Activated T-helper 17 cell treated with anti-CD3 and anti-CD28 coated beads, Interleukin-2, amount 50 U/mL, for 72 hours (primary cell): ENCODE measurements around the gene OR1M1. TPM values are rescaled to one million over a fixed set of nuclear protein-coding genes. Genes with fewer than 3 reads are reported as not detected.
"Not testable (repeated sequence)": the region's sequence is repeated elsewhere in the genome, so short reads cannot be mapped to it uniquely, and the experiment has no call there.

Source experiments
- ATAC-seq: fragments of 150-1000 bp; cut with Tn5 transposase; replicated peaks from 2 replicates; pipeline ENCODE4 v1.10.0; 2021; ENCODE audit warnings: mild to moderate bottlenecking, moderate library complexity
- H3K27ac Mint-ChIP-seq: one replicate; pipeline ENCODE4 v1.8.0; 2022; ENCODE audit warnings: mixed read lengths
- H3K27me3 Mint-ChIP-seq: one replicate; pipeline ENCODE4 v1.8.0; 2022; ENCODE audit warnings: mixed read lengths
- H3K36me3 Mint-ChIP-seq: one replicate; pipeline ENCODE4 v1.8.0; 2022; ENCODE audit warnings: low read depth, mild to moderate bottlenecking, mixed read lengths
- H3K4me1 Mint-ChIP-seq: one replicate; pipeline ENCODE4 v1.8.0; 2022; ENCODE audit warnings: mixed read lengths
- H3K4me3 Mint-ChIP-seq: one replicate; pipeline ENCODE4 v1.8.0; 2022; ENCODE audit warnings: mild to moderate bottlenecking, mixed read lengths
- H3K9me3 Mint-ChIP-seq: one replicate; pipeline ENCODE4 v1.8.0; 2022; ENCODE audit warnings: mixed read lengths
- total RNA-seq, 2 donors: library from RNA; stranded (reverse); gene quantifications; one replicate each; pipeline ENCODE4 v1.2.3, GENCODE V29; 2022

OR1M1 gene
- total RNA-seq, result not detected

GRCh38 chr19:9086761-9087160 lies at the start of gene OR1M1:
Gene OR1M1 (plus strand): TSS chr19:9087061. CDS start chr19:9093245, 6,184 bp downstream.
- H3K4me1 Mint-ChIP-seq, result no peaks in the 10 kb centered on the region
- no peak within 1 kb of the TSS for H3K4me3 Mint-ChIP-seq
- H3K9me3 Mint-ChIP-seq, result no peaks in the 10 kb centered on the region
- peaks cover 18% of the 10 kb centered on the region for H3K27me3 Mint-ChIP-seq
- ATAC-seq, result no peak
- H3K27ac Mint-ChIP-seq, result no peak within 1 kb of the TSS
- no peaks in the 10 kb centered on the region for H3K36me3 Mint-ChIP-seq

GRCh38 chr19:9037400-9038062 lies 49.3 kb upstream of the OR1M1 start:
- Mint-ChIP-seq H3K4me3 (no peak overlapping the region), H3K36me3 (no peaks in the 10 kb centered on the region), H3K27me3 (peaks cover 21% of the 10 kb centered on the region), H3K4me1 (no peaks in the 10 kb centered on the region), H3K9me3 (no peaks in the 10 kb centered on the region), H3K27ac (no peak overlapping the region)
- no peak for ATAC-seq

- H3K27me3 Mint-ChIP-seq, result peaks cover 20% of the 10 kb centered on the region
Measured at GRCh38 chr19:9039728-9040127, 47.1 kb upstream of the OR1M1 start.

GRCh38 chr19:9040131-9040530 lies 46.7 kb upstream of the OR1M1 start:
- no peak for ATAC-seq
- Mint-ChIP-seq H3K9me3 (no peaks in the 10 kb centered on the region), H3K4me1 (no peaks in the 10 kb centered on the region), H3K4me3 (no peak overlapping the region), H3K27me3 (peaks cover 21% of the 10 kb centered on the region), H3K27ac (no peak overlapping the region), H3K36me3 (no peaks in the 10 kb centered on the region)

More at GRCh38 chr19:9039728-9040127, 47.1 kb upstream of the OR1M1 start:
- Mint-ChIP-seq H3K9me3 (no peaks in the 10 kb centered on the region), H3K4me1 (no peaks in the 10 kb centered on the region), H3K36me3 (no peaks in the 10 kb centered on the region), H3K4me3 (no peak overlapping the region), H3K27ac (no peak overlapping the region)
- ATAC-seq, result no peak

- H3K4me3 Mint-ChIP-seq, result no peak overlapping the region
- H3K36me3 Mint-ChIP-seq, result no peaks in the 10 kb centered on the region
- H3K27me3 Mint-ChIP-seq, result peaks cover 22% of the 10 kb centered on the region
- no peak for ATAC-seq
- H3K4me1 Mint-ChIP-seq, result no peaks in the 10 kb centered on the region
- H3K9me3 Mint-ChIP-seq, result no peaks in the 10 kb centered on the region
- no peak overlapping the region for H3K27ac Mint-ChIP-seq
Measured at GRCh38 chr19:9041023-9041422, 45.8 kb upstream of the OR1M1 start.

- no peaks in the 10 kb centered on the region for H3K36me3 Mint-ChIP-seq
- no peaks in the 10 kb centered on the region for H3K9me3 Mint-ChIP-seq
- H3K4me1 Mint-ChIP-seq, result no peaks in the 10 kb centered on the region
- H3K27me3 Mint-ChIP-seq, result peaks cover 23% of the 10 kb centered on the region
- no peak overlapping the region for H3K4me3 Mint-ChIP-seq
- H3K27ac Mint-ChIP-seq, result no peak overlapping the region
- ATAC-seq, result no peak
Measured at GRCh38 chr19:9043524-9043923, 43.3 kb upstream of the OR1M1 start.

GRCh38 chr19:9044449-9044848 lies 42.4 kb upstream of the OR1M1 start:
- no peak for ATAC-seq
- H3K27ac Mint-ChIP-seq, result no peak overlapping the region
- peaks cover 23% of the 10 kb centered on the region for H3K27me3 Mint-ChIP-seq
- no peaks in the 10 kb centered on the region for H3K36me3 Mint-ChIP-seq
- no peak overlapping the region for H3K4me3 Mint-ChIP-seq
- H3K4me1 Mint-ChIP-seq, result no peaks in the 10 kb centered on the region
- no peaks in the 10 kb centered on the region for H3K9me3 Mint-ChIP-seq

- Mint-ChIP-seq H3K27me3 (peaks cover 20% of the 10 kb centered on the region), H3K36me3 (no peaks in the 10 kb centered on the region), H3K4me1 (no peaks in the 10 kb centered on the region), H3K27ac (no peak overlapping the region), H3K9me3 (no peaks in the 10 kb centered on the region), H3K4me3 (no peak overlapping the region)
- ATAC-seq, result no peak
Measured at GRCh38 chr19:9046694-9047093, 40.2 kb upstream of the OR1M1 start.

- Mint-ChIP-seq H3K9me3 (no peaks in the 10 kb centered on the region), H3K4me3 (no peak overlapping the region), H3K27ac (no peak overlapping the region), H3K36me3 (no peaks in the 10 kb centered on the region), H3K4me1 (no peaks in the 10 kb centered on the region), H3K27me3 (peaks cover 2% of the 10 kb centered on the region)
- ATAC-seq, result no peak
Measured at GRCh38 chr19:9052894-9053293, 34.0 kb upstream of the OR1M1 start.

- not testable (repeated sequence) for H3K27ac Mint-ChIP-seq, H3K27me3 Mint-ChIP-seq, ATAC-seq, H3K9me3 Mint-ChIP-seq, H3K4me3 Mint-ChIP-seq, H3K4me1 Mint-ChIP-seq, H3K36me3 Mint-ChIP-seq
Measured at GRCh38 chr19:9053674-9054073, 33.2 kb upstream of the OR1M1 start.

GRCh38 chr19:9054207-9054606 lies 32.7 kb upstream of the OR1M1 start:
- Mint-ChIP-seq H3K27me3 (peaks cover 3% of the 10 kb centered on the region), H3K4me1 (no peaks in the 10 kb centered on the region), H3K36me3 (no peaks in the 10 kb centered on the region), H3K4me3 (no peak overlapping the region), H3K27ac (no peak overlapping the region), H3K9me3 (no peaks in the 10 kb centered on the region)
- ATAC-seq, result no peak

- H3K4me1 Mint-ChIP-seq, result no peaks in the 10 kb centered on the region
- H3K27me3 Mint-ChIP-seq, result peaks cover 3% of the 10 kb centered on the region
- no peaks in the 10 kb centered on the region for H3K9me3 Mint-ChIP-seq
- no peak for ATAC-seq
- H3K27ac Mint-ChIP-seq, result no peak overlapping the region
- no peaks in the 10 kb centered on the region for H3K36me3 Mint-ChIP-seq
- no peak overlapping the region for H3K4me3 Mint-ChIP-seq
Measured at GRCh38 chr19:9054765-9055164, 32.1 kb upstream of the OR1M1 start.

GRCh38 chr19:9056131-9056530 lies 30.7 kb upstream of the OR1M1 start:
- not testable (repeated sequence) for ATAC-seq, H3K4me3 Mint-ChIP-seq, H3K27me3 Mint-ChIP-seq, H3K36me3 Mint-ChIP-seq, H3K27ac Mint-ChIP-seq, H3K4me1 Mint-ChIP-seq, H3K9me3 Mint-ChIP-seq

GRCh38 chr19:9057505-9058258 lies 29.2 kb upstream of the OR1M1 start:
- Mint-ChIP-seq H3K36me3 (no peaks in the 10 kb centered on the region), H3K4me1 (no peaks in the 10 kb centered on the region), H3K9me3 (no peaks in the 10 kb centered on the region), H3K27ac (no peak overlapping the region), H3K4me3 (no peak overlapping the region), H3K27me3 (peaks cover 3% of the 10 kb centered on the region)
- ATAC-seq, result no peak

- ATAC-seq, result no peak
- Mint-ChIP-seq H3K27me3 (peaks cover 3% of the 10 kb centered on the region), H3K36me3 (no peaks in the 10 kb centered on the region), H3K4me1 (no peaks in the 10 kb centered on the region), H3K4me3 (no peak overlapping the region), H3K27ac (no peak overlapping the region), H3K9me3 (no peaks in the 10 kb centered on the region)
Measured at GRCh38 chr19:9058905-9059667, 27.8 kb upstream of the OR1M1 start.
